GM12878 (cell line): Measurements from ENCODE around the gene PRC1. TPM values are rescaled to one million over a fixed set of nuclear protein-coding genes. Genes with fewer than 3 reads are reported as not detected.

ENCODE experiments used
- ATAC-seq: fragments of 200-7000 bp; cut with Tn5 transposase; 3 replicates; pipeline ENCODE4 v1.9.1; 2020; ENCODE audit warnings: mild to moderate bottlenecking, moderate library complexity
- BruUV-seq: library from RNA; stranded (reverse); fragments of 400-500 nt; replicated peaks from 2 replicates; lab custom pipeline; 2021; lab: Mats Ljungman, UMichigan
- CTCF ChIA-PET: fragments of 300-600 bp; sonication (Branson Sonifier 250); formaldehyde crosslinking; extraction: SDS; loops from one replicate; lab custom pipeline; 2021; ENCODE audit warnings: inconsistent platforms; lab: Yijun Ruan, JAX
- POLR2A ChIA-PET: fragments of 350-600 bp; formaldehyde crosslinking; extraction: SDS; loops from one replicate; lab custom pipeline; 2021; ENCODE audit warnings: inconsistent platforms; lab: Charles Lee
- RAD21 ChIA-PET: fragments of 300-600 bp; sonication (Branson Sonifier 250); formaldehyde crosslinking; loops from one replicate; lab custom pipeline; 2023; ENCODE audit warnings: antibody characterized with exemption; ENCODE audit not compliant: unreplicated experiment; lab: Charles Lee
- SMC1A ChIA-PET: fragments of 300-600 bp; sonication (Branson Sonifier 250); formaldehyde crosslinking; loops from one replicate; lab custom pipeline; 2023; ENCODE audit not compliant: unreplicated experiment, uncharacterized antibody; lab: Charles Lee
- DNase-seq: peaks from one replicate; pipeline ENCODE4 v3.0.0-alpha.2; 2011; ENCODE audit warnings: low read depth, low spot score
- FAIRE-seq: peaks from 3 replicates; lab custom pipeline; 2011; peaks lifted over from hg19 to GRCh38; lab: Jason Lieb, UNC
- H2AFZ ChIP-seq: 2 replicates; pipeline ENCODE4 v1.6.0; 2011; ENCODE audit warnings: low read depth, low read length, control low read depth; ENCODE audit not compliant: control insufficient read depth
- H3K27ac ChIP-seq: 2 replicates; pipeline ENCODE4 v1.5.1; 2011; ENCODE audit warnings: control low read depth; ENCODE audit not compliant: control insufficient read depth, insufficient read depth
- H3K27me3 ChIP-seq, 2 experiments: replicated peaks in 1 of 2; 2 replicates each; pipeline versions ENCODE4 v1.6.0 to v1.6.1; 2011; ENCODE audit warnings: low read length in 1 of 2; ENCODE audit not compliant: control insufficient read depth in 2 of 2, insufficient read depth in 2 of 2
- H3K36me3 ChIP-seq, 2 experiments: 2 replicates each; pipeline ENCODE4 v1.5.1; 2011; ENCODE audit warnings: low read length in 1 of 2; ENCODE audit not compliant: control insufficient read depth in 2 of 2, insufficient read depth in 2 of 2
- H3K4me1 ChIP-seq: 2 replicates; pipeline ENCODE4 v1.6.1; 2011; ENCODE audit warnings: mild to moderate bottlenecking, low read length, moderate library complexity, mixed read lengths; ENCODE audit not compliant: control insufficient read depth, insufficient read depth
- H3K4me2 ChIP-seq: 2 replicates; pipeline ENCODE4 v1.6.0; 2011; ENCODE audit warnings: control low read depth; ENCODE audit not compliant: control insufficient read depth, insufficient read depth
- H3K4me3 ChIP-seq: fragments of 200-600 bp; sonication (generic); 2 replicates; pipeline ENCODE4 v1.5.1; 2016
- H3K79me2 ChIP-seq: 2 replicates; pipeline ENCODE4 v1.6.0; 2011; ENCODE audit warnings: low read length; ENCODE audit not compliant: control insufficient read depth, insufficient read depth
- H3K9ac ChIP-seq: 2 replicates; pipeline ENCODE4 v1.8.0; 2011; ENCODE audit warnings: low read length, control low read depth, mixed read lengths; ENCODE audit not compliant: control insufficient read depth, insufficient read depth
- H3K9me3 ChIP-seq: replicated peaks from 3 replicates; pipeline ENCODE4 v1.5.1; 2011; ENCODE audit warnings: mild to moderate bottlenecking, low read length; ENCODE audit not compliant: control insufficient read depth, insufficient read depth
- H4K20me1 ChIP-seq: 2 replicates; pipeline ENCODE4 v1.6.0; 2011; ENCODE audit not compliant: control insufficient read depth, insufficient read depth
- ATF3 ChIP-seq: IDR thresholded peaks from 2 replicates; pipeline ENCODE4 v1.6.1; 2011; ENCODE audit warnings: low read depth, mild to moderate bottlenecking, low read length, moderate library complexity, borderline replicate concordance; ENCODE audit errors: extremely low read depth
- CHD4 ChIP-seq: fragments of 200-600 bp; sonication (generic); IDR thresholded peaks from 2 replicates; pipeline ENCODE4 v1.6.1; 2016; ENCODE audit warnings: mild to moderate bottlenecking
- DPF2 ChIP-seq: fragments of 450-650 bp; IDR thresholded peaks from 2 replicates; pipeline ENCODE4 v1.6.1; 2017; ENCODE audit warnings: mild to moderate bottlenecking
- HDAC6 ChIP-seq: fragments of 200-600 bp; sonication (generic); IDR thresholded peaks from one replicate; pipeline ENCODE4 v1.8.0; 2017; ENCODE audit warnings: antibody characterized with exemption; ENCODE audit not compliant: unreplicated experiment
- LARP7 ChIP-seq: fragments of 450-650 bp; IDR thresholded peaks from 2 replicates; pipeline ENCODE4 v1.6.1; 2017; ENCODE audit warnings: mild to moderate bottlenecking
- MXI1 ChIP-seq: fragments of 150-350 bp; IDR thresholded peaks from 2 replicates; pipeline ENCODE4 v1.6.1; 2011; ENCODE audit warnings: low read depth, mild to moderate bottlenecking, inconsistent platforms, low read length, improper control_type of control experiment
- PAX5 ChIP-seq: IDR thresholded peaks from 2 replicates; pipeline ENCODE4 v1.6.1; 2011; ENCODE audit warnings: low read depth, low read length, borderline replicate concordance
- POLR2AphosphoS2 ChIP-seq: IDR thresholded peaks from 2 replicates; pipeline ENCODE4 v1.6.1; 2011; ENCODE audit warnings: low read depth, mild to moderate bottlenecking, low read length, improper control_type of control experiment, moderate library complexity
- RB1 ChIP-seq: fragments of 450-650 bp; formaldehyde crosslinking; IDR thresholded peaks from 2 replicates; pipeline ENCODE4 v1.6.1; 2017; ENCODE audit warnings: mild to moderate bottlenecking, borderline replicate concordance
- RFX5 ChIP-seq: IDR thresholded peaks from 2 replicates; pipeline ENCODE4 v1.6.1; 2011; ENCODE audit warnings: low read depth, low read length, improper control_type of control experiment
- TAF1 ChIP-seq: IDR thresholded peaks from 2 replicates; pipeline ENCODE4 v1.6.1; 2011; ENCODE audit warnings: mild to moderate bottlenecking, low read depth, low read length, borderline replicate concordance
- USF1 ChIP-seq: IDR thresholded peaks from 2 replicates; pipeline ENCODE4 v1.6.1; 2011; ENCODE audit warnings: borderline replicate concordance, low read depth, mild to moderate bottlenecking, moderate library complexity, mixed read lengths, low read length; ENCODE audit not compliant: insufficient read depth; ENCODE audit errors: extremely low read length
- ZNF384 ChIP-seq: IDR thresholded peaks from 2 replicates; pipeline ENCODE4 v1.6.1; 2012; ENCODE audit warnings: low read depth, mild to moderate bottlenecking, low read length, improper control_type of control experiment, borderline replicate concordance
- WGBS: methylation state at CpG from one replicate; pipeline ENCODE4 v1.1.6; 2016; ENCODE audit warnings: low lambda C conversion rate; ENCODE audit not compliant: insufficient replicate concordance, insufficient coverage; ENCODE audit errors: missing lambda C conversion rate; 5-methylcytosine and 5-hydroxymethylcytosine counted together
- in situ Hi-C: fragments of 300-500 bp; cut with MboI; formaldehyde crosslinking; loops from 9 replicates; pipeline ENCODE4 v1.14.3; 2018; ENCODE audit warnings: mixed read lengths
- intact Hi-C: fragments of 100-400 bp; cut with micrococcal nuclease; formaldehyde crosslinking; loops from one replicate; pipeline ENCODE4 v1.14.2; 2022; ENCODE audit not compliant: unreplicated experiment
- polyA plus RNA-seq, 11 experiments: library from polyadenylated mRNA; depleted of rRNA in 4 of 11; unstranded in 6 of 11; stranded (reverse) in 5 of 11; fragments of >200 nt; fragmentation: Nextera tagmentation in 4 of 11; fragmentation: Illumina TruSeq in 1 of 11; extraction: Ambion mirVana in 4 of 11; extraction: Trizol in 1 of 11; gene quantifications; 1 replicate in 1 of 11; 2 replicates in 10 of 11; pipeline versions ENCODE4 v1.2.1 to v1.2.3, GENCODE V29; 2011 to 2016; ENCODE audit warnings: inconsistent platforms in 2 of 11, missing spikeins in 2 of 11, low read depth in 1 of 11
- total RNA-seq, 4 experiments: library from RNA; depleted of rRNA in 3 of 4; stranded (reverse); fragments of >200 nt in 3 of 4; fragmentation: Illumina TruSeq in 1 of 4; extraction: Trizol in 1 of 4; gene quantifications; 2 replicates each; pipeline versions ENCODE4 v1.2.1 to v1.2.3, GENCODE V29; 2013 to 2021
- TF ChIP-seq, protein P1 (sequence below): fragments of 450-650 bp; IDR thresholded peaks from 2 replicates; pipeline ENCODE4 v1.6.1; 2017; ENCODE audit warnings: mild to moderate bottlenecking, moderate library complexity

PRC1 gene
- total and polyA plus RNA-seq, 10 of the 15 experiments (the other 5 are each of a cell fraction or from before 2014, with no cell fraction given), result 100 to 241 (median 131) TPM

GRCh38 chr15:90954712-90955623 lies 39.4 kb downstream of the PRC1 start, which contains the start of gene RCCD1:
Gene RCCD1 (plus strand): TSS chr15:90954884. CDS start chr15:90956735, 1,851 bp downstream.
- peaks cover 18 to 20% of the 10 kb centered on the region in 2 experiments for H3K36me3 ChIP-seq
- ChIA-PET POLR2A (interaction anchor here (0.6 to 3.6 kb wide), 13 partner anchors 9 to 749 kb away, joined by 3 to 26 read pairs (median 3); partner anchors contain the start of genes BLM, HDDC3, PRC1 and UNC45A), SMC1A (interaction anchor here (0.8 to 4.1 kb wide), 8 partner anchors 21 to 317 kb away, joined by 3 to 18 read pairs (median 5); partner anchors contain the start of genes HDDC3 and UNC45A), RAD21 (interaction anchor here (0.7 to 4.5 kb wide), 16 partner anchors 8 to 317 kb away, joined by 3 to 24 read pairs (median 3); partner anchors contain the start of genes HDDC3, MAN2A2, UNC45A and VPS33B), CTCF (interaction anchor here (0.5 to 6.4 kb wide), 16 partner anchors 12 to 1307 kb away, joined by 3 to 74 read pairs (median 5); partner anchors contain the start of genes HDDC3, PRC1 and UNC45A)
- peak within 1 kb of the TSS; percentile 78 for H3K4me2 ChIP-seq
- intact Hi-C loops (loop anchor here (1.0 to 5.0 kb wide), 4 partner anchors 20 to 92 kb away; partner anchors contain the start of genes PRC1, UNC45A and VPS33B), in situ Hi-C loops (loop anchor here (25.0 kb wide), 1 partner anchor 1368 kb away; the partner anchor contains the start of gene TICRR)
- peaks cover 3% of the 10 kb centered on the region; the same call in 1 of the 2 replicates for H3K4me1 ChIP-seq
- TSS peak; percentile 76 for BruUV-seq
- peak within 1 kb of the TSS; percentile 94 for H2AFZ ChIP-seq
- peak within 1 kb of the TSS; percentile 98 for H3K9ac ChIP-seq
- H3K4me3 ChIP-seq, result peak within 1 kb of the TSS; percentile 87
- H3K79me2 ChIP-seq, result peaks cover 24% of the 10 kb centered on the region
- ATAC-seq, result peak; percentile 98
- under 1% methylated on average over 69 of the region's 69 CpGs for WGBS
- H3K27me3 ChIP-seq, result no peaks in the 10 kb centered on the region
- H4K20me1 ChIP-seq, result no peaks in the 10 kb centered on the region
- no peaks in the 10 kb centered on the region for H3K9me3 ChIP-seq
- FAIRE-seq, result peak; percentile 99
- peak; percentile 91 for DNase-seq
- peak within 1 kb of the TSS; percentile 98 for H3K27ac ChIP-seq
- peak; percentile 87 for TF ChIP-seq ATF3
- TF ChIP-seq LARP7, result peak; percentile 91
- no peak for TF ChIP-seq ZNF384
- peak; percentile 99 for TF ChIP-seq USF1
- no peak for TF ChIP-seq CHD4
- TF ChIP-seq RFX5, result no peak
- peak; percentile 62; the same call in 1 of the 2 replicates for TF ChIP-seq POLR2AphosphoS2
- peak; percentile 87 for TF ChIP-seq DPF2
- TF ChIP-seq MXI1, result peak; percentile 91
- TF ChIP-seq TAF1, result peak; percentile 68; the same call in 1 of the 2 replicates
- no peak for TF ChIP-seq HDAC6
- TF ChIP-seq, protein P1, sequence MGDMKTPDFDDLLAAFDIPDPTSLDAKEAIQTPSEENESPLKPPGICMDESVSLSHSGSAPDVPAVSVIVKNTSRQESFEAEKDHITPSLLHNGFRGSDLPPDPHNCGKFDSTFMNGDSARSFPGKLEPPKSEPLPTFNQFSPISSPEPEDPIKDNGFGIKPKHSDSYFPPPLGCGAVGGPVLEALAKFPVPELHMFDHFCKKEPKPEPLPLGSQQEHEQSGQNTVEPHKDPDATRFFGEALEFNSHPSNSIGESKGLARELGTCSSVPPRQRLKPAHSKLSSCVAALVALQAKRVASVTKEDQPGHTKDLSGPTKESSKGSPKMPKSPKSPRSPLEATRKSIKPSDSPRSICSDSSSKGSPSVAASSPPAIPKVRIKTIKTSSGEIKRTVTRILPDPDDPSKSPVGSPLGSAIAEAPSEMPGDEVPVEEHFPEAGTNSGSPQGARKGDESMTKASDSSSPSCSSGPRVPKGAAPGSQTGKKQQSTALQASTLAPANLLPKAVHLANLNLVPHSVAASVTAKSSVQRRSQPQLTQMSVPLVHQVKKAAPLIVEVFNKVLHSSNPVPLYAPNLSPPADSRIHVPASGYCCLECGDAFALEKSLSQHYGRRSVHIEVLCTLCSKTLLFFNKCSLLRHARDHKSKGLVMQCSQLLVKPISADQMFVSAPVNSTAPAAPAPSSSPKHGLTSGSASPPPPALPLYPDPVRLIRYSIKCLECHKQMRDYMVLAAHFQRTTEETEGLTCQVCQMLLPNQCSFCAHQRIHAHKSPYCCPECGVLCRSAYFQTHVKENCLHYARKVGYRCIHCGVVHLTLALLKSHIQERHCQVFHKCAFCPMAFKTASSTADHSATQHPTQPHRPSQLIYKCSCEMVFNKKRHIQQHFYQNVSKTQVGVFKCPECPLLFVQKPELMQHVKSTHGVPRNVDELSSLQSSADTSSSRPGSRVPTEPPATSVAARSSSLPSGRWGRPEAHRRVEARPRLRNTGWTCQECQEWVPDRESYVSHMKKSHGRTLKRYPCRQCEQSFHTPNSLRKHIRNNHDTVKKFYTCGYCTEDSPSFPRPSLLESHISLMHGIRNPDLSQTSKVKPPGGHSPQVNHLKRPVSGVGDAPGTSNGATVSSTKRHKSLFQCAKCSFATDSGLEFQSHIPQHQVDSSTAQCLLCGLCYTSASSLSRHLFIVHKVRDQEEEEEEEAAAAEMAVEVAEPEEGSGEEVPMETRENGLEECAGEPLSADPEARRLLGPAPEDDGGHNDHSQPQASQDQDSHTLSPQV, result no peak
- peak; percentile 94 for TF ChIP-seq RB1
- no peak for TF ChIP-seq PAX5
